Panc1 (cell line): Measurements from ENCODE around the gene APOBEC3F. TPM values are rescaled to one million over a fixed set of nuclear protein-coding genes. Genes with fewer than 3 reads are reported as not detected.

Experiments used
- ATAC-seq: fragments of 200-7000 bp; cut with Tn5 transposase; 2 replicates; pipeline ENCODE4 v1.9.1; 2020; ENCODE audit warnings: mild to moderate bottlenecking, moderate library complexity
- BruUV-seq: library from RNA; stranded (reverse); fragments of 400-500 nt; replicated peaks from 2 replicates; lab custom pipeline; 2021; lab: Mats Ljungman, UMichigan
- CTCF ChIA-PET: fragments of 300-600 bp; sonication (Branson Sonifier 250); formaldehyde crosslinking; loops from one replicate; lab custom pipeline; 2022; ENCODE audit warnings: antibody characterized with exemption; lab: Charles Lee
- POLR2A ChIA-PET: fragments of 300-600 bp; sonication (Branson Sonifier 250); formaldehyde crosslinking; loops from one replicate; lab custom pipeline; 2022; ENCODE audit warnings: antibody characterized with exemption; lab: Charles Lee
- DNase-seq: peaks from one replicate; pipeline ENCODE4 v3.0.0-alpha.2; 2010; ENCODE audit warnings: low read depth, low spot score
- H3K27ac ChIP-seq: 2 replicates; pipeline ENCODE4 v1.5.1; 2011; ENCODE audit warnings: mild to moderate bottlenecking, low read length, inconsistent platforms
- H3K27me3 ChIP-seq: fragments of 200-500 bp; sonication (Bioruptor generic); 2 replicates; pipeline ENCODE4 v1.6.0; 2014; ENCODE audit warnings: low read length, inconsistent platforms; ENCODE audit not compliant: control insufficient read depth, insufficient read depth
- H3K36me3 ChIP-seq: fragments of 200-500 bp; sonication (Bioruptor generic); 2 replicates; pipeline ENCODE4 v1.5.1; 2014; ENCODE audit warnings: inconsistent platforms, mild to moderate bottlenecking, low read length, moderate library complexity; ENCODE audit not compliant: control insufficient read depth, insufficient read depth
- H3K4me1 ChIP-seq: 2 replicates; pipeline ENCODE4 v1.5.1; 2011; ENCODE audit warnings: inconsistent platforms, mild to moderate bottlenecking, low read length, moderate library complexity; ENCODE audit not compliant: control insufficient read depth, insufficient read depth
- H3K4me3 ChIP-seq, 2 experiments: 2 replicates each; pipeline ENCODE4 v1.5.1; 2011 to 2012; ENCODE audit warnings: low read depth in 2 of 2, low read length in 2 of 2, mild to moderate bottlenecking in 2 of 2, inconsistent platforms in 1 of 2, moderate library complexity in 1 of 2
- H3K9me3 ChIP-seq: fragments of 200-500 bp; sonication (Bioruptor generic); 2 replicates; pipeline ENCODE4 v1.5.1; 2014; ENCODE audit warnings: low read depth, mild to moderate bottlenecking, inconsistent platforms, low read length, moderate library complexity; ENCODE audit not compliant: control insufficient read depth, insufficient read depth
- CTCF ChIP-seq: fragments of 450-650 bp; IDR thresholded peaks from 2 replicates; pipeline ENCODE4 v1.5.1; 2017; ENCODE audit warnings: mild to moderate bottlenecking
- POLR2AphosphoS5 ChIP-seq: IDR thresholded peaks from 2 replicates; pipeline ENCODE4 v1.6.1; 2012; ENCODE audit warnings: mild to moderate bottlenecking, low read depth, low read length, moderate library complexity
- REST ChIP-seq, 2 experiments: IDR thresholded peaks; 2 replicates each; pipeline ENCODE4 v1.6.1; 2011 to 2012; ENCODE audit warnings: low read depth in 2 of 2, control low read depth in 1 of 2, low read length in 1 of 2, mild to moderate bottlenecking in 1 of 2, moderate library complexity in 1 of 2; ENCODE audit not compliant: insufficient read depth in 1 of 2
- SIN3A ChIP-seq: IDR thresholded peaks from 2 replicates; pipeline ENCODE4 v1.6.1; 2012; ENCODE audit warnings: low read depth, mild to moderate bottlenecking, low read length, moderate library complexity, borderline replicate concordance; ENCODE audit not compliant: insufficient read depth
- TCF7L2 ChIP-seq: IDR thresholded peaks from 2 replicates; pipeline ENCODE4 v1.6.1; 2011; ENCODE audit warnings: mild to moderate bottlenecking, low read depth, low read length, inconsistent platforms
- in situ Hi-C: cut with HindIII; loops from 2 replicates; pipeline ENCODE4 v1.10.0; 2016; ENCODE audit warnings: low sequenced_read_pairs, low pct_unique_long_range_greater_than_20kb
- intact Hi-C: fragments of 100-400 bp; cut with micrococcal nuclease; formaldehyde crosslinking; loops from one replicate; pipeline ENCODE4 v1.10.0; 2022; ENCODE audit not compliant: unreplicated experiment
- total RNA-seq: library from RNA; stranded (reverse); gene quantifications from one replicate; pipeline ENCODE4 v1.2.1, GENCODE V29; 2021; ENCODE audit not compliant: unreplicated experiment

The APOBEC3F gene
- total RNA-seq, 1 experiment from 2014 or later, result 7.7 TPM

GRCh38 chr22:39089928-39090327 is 49.3 kb downstream of the APOBEC3F start:
- intact Hi-C loops (no loop called here), in situ Hi-C loops (no loop called here)
- Histone ChIP-seq H3K36me3 (no peaks in the 10 kb centered on the region), H3K27me3 (no peaks in the 10 kb centered on the region), H3K27ac (no peak overlapping the region), H3K4me1 (no peaks in the 10 kb centered on the region), H3K4me3 (no peak overlapping the region), H3K9me3 (no peaks in the 10 kb centered on the region)
- DNase-seq (no peak), ATAC-seq (no peak)
- TF ChIP-seq SIN3A (no peak), CTCF (no peak), REST (IDR thresholded peaks at IDR 0.05; ENCODE audit: insufficient read depth in 1 of 2, low read depth in 2 of 2, low read length in 1 of 2) (no peak), POLR2AphosphoS5 (no peak), TCF7L2 (no peak)
- POLR2A ChIA-PET, result no interaction called here
- CTCF ChIA-PET, result interaction anchor here (0.7 kb wide), 1 partner anchor 45 kb away, joined by 3 read pairs; no protein-coding TSS in a partner anchor
- no TSS peak for BruUV-seq

- no peak overlapping the region for H3K4me3 ChIP-seq
- ChIA-PET POLR2A (no interaction called here), CTCF (interaction anchor here (0.6 kb wide), 1 partner anchor 220 kb away, joined by 3 read pairs; no protein-coding TSS in a partner anchor)
- in situ Hi-C loops, result no loop called here
- TF ChIP-seq SIN3A, result no peak
- no peak for TF ChIP-seq REST (IDR thresholded peaks at IDR 0.05; ENCODE audit: insufficient read depth in 1 of 2, low read depth in 2 of 2, low read length in 1 of 2)
- TF ChIP-seq TCF7L2, result no peak
- no peaks in the 10 kb centered on the region for H3K27me3 ChIP-seq
- intact Hi-C loops, result no loop called here
- H3K36me3 ChIP-seq, result no peaks in the 10 kb centered on the region
- BruUV-seq, result no TSS peak
- no peak overlapping the region for H3K27ac ChIP-seq
- no peaks in the 10 kb centered on the region for H3K9me3 ChIP-seq
- no peaks in the 10 kb centered on the region for H3K4me1 ChIP-seq
- DNase-seq, result no peak
- ATAC-seq, result no peak; the same call in 1 of the 2 replicates
These were observed 49.9 kb downstream of the APOBEC3F start for GRCh38 chr22:39090426-39091064.
